PC-9 (cell line): ENCODE data around the gene REXO4. TPM values are rescaled to one million over a fixed set of nuclear protein-coding genes. Genes with fewer than 3 reads are reported as not detected.

ENCODE experiments used
- BruUV-seq: library from RNA; stranded (reverse); fragments of 400-500 nt; replicated peaks from 2 replicates; lab custom pipeline; 2021; lab: Mats Ljungman, UMichigan
- CTCF ChIA-PET: fragments of 300-600 bp; sonication (Branson Sonifier 250); formaldehyde crosslinking; loops from one replicate; lab custom pipeline; 2022; ENCODE audit warnings: antibody characterized with exemption; lab: Charles Lee
- POLR2A ChIA-PET: fragments of 300-600 bp; sonication (Branson Sonifier 250); formaldehyde crosslinking; loops from one replicate; lab custom pipeline; 2022; ENCODE audit warnings: antibody characterized with exemption; ENCODE audit not compliant: unreplicated experiment; lab: Charles Lee
- DNase-seq, 2 experiments: peaks; one replicate each; pipeline versions ENCODE4 v3.0.0 to v3.0.0-alpha.2; 2015 to 2022; ENCODE audit warnings: mixed read lengths in 1 of 2
- H2AFZ ChIP-seq: fragments of 200-600 bp; sonication (generic); 2 replicates; pipeline ENCODE4 v1.8.1; 2017; ENCODE audit warnings: antibody characterized with exemption
- H3F3A ChIP-seq: fragments of 200-600 bp; sonication (generic); 2 replicates; pipeline ENCODE4 v1.8.1; 2017; ENCODE audit warnings: antibody characterized with exemption, mild to moderate bottlenecking, low read depth; ENCODE audit not compliant: insufficient read depth
- H3K27ac ChIP-seq: fragments of 200-600 bp; sonication (generic); 2 replicates; pipeline ENCODE4 v1.6.1; 2016; ENCODE audit warnings: mixed run types
- H3K27me3 ChIP-seq: fragments of 200-600 bp; sonication (generic); 2 replicates; pipeline ENCODE4 v1.6.1; 2016; ENCODE audit warnings: low read depth, mixed run types; ENCODE audit not compliant: insufficient read depth
- H3K36me3 ChIP-seq: fragments of 200-600 bp; sonication (generic); 2 replicates; pipeline ENCODE4 v1.6.1; 2016; ENCODE audit warnings: low read depth, mixed run types
- H3K4me1 ChIP-seq: fragments of 200-600 bp; sonication (generic); replicated peaks from 2 replicates; pipeline ENCODE4 v1.6.1; 2016; ENCODE audit warnings: mixed run types; ENCODE audit not compliant: insufficient read depth
- H3K4me2 ChIP-seq: fragments of 200-600 bp; sonication (generic); 2 replicates; pipeline ENCODE4 v1.6.1; 2017; ENCODE audit warnings: mixed run types
- H3K4me3 ChIP-seq: fragments of 200-600 bp; sonication (generic); 2 replicates; pipeline ENCODE4 v1.6.1; 2016; ENCODE audit warnings: mixed run types
- H3K79me2 ChIP-seq: fragments of 200-600 bp; sonication (generic); 2 replicates; pipeline ENCODE4 v1.6.1; 2017; ENCODE audit warnings: low read depth, mixed run types
- H3K9me2 ChIP-seq: fragments of 200-600 bp; sonication (generic); 2 replicates; pipeline ENCODE4 v1.8.1; 2017; ENCODE audit warnings: mild to moderate bottlenecking; ENCODE audit not compliant: insufficient read depth
- H3K9me3 ChIP-seq: fragments of 200-600 bp; sonication (generic); 2 replicates; pipeline ENCODE4 v1.8.1; 2016; ENCODE audit warnings: low read depth; ENCODE audit not compliant: insufficient read depth
- H4K20me1 ChIP-seq: fragments of 200-600 bp; sonication (generic); 2 replicates; pipeline ENCODE4 v1.8.1; 2017; ENCODE audit not compliant: insufficient read depth
- EZH2 ChIP-seq: fragments of 200-600 bp; sonication (generic); IDR thresholded peaks from 2 replicates; pipeline ENCODE4 v1.8.0; 2017; ENCODE audit warnings: antibody characterized with exemption, low read depth
- intact Hi-C: fragments of 100-400 bp; cut with micrococcal nuclease; formaldehyde crosslinking; loops from one replicate; pipeline ENCODE4 v1.10.0; 2022; ENCODE audit not compliant: unreplicated experiment
- total RNA-seq: library from RNA; stranded (reverse); gene quantifications from 2 replicates; pipeline ENCODE4 v1.2.3, GENCODE V29; 2021
- TF ChIP-seq, protein P1 (sequence below): fragments of 200-600 bp; sonication (generic); conservative IDR thresholded peaks from 2 replicates; pipeline ENCODE4 v1.6.1; 2017; ENCODE audit warnings: mixed run types, antibody characterized with exemption, mild to moderate bottlenecking, moderate library complexity

The REXO4 gene
- total RNA-seq, 1 experiment from 2014 or later: 32.6 TPM

DNA sequence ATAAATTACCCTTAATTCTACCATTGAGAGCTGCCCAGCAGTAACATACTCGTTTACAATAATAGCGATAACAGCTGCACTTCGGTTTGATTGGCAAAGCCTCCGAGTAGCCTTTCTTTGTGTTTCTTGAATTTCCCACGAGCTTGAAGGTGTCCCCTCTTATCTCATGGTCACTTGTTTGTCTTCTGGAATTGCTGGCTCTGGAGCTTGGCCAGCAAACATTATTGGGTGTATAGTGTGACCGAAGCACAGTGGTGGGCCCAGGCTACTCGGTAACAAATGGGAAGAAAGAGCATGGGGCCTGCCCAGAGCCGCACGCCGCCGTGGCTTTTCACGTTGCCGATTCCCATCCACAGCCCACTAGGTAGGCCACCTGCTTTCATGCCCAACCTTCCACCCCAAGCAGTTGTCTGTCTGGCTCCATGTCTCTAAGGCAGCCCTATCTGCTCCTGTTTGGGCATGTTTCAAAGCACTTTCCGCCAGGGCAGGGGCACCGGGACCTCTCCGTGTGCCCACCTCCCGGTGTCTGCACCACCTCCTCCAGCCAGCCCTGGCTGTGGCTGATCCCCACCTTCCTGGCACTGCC lies 33.0 kb downstream of the REXO4 start:
- TF ChIP-seq, protein P1, sequence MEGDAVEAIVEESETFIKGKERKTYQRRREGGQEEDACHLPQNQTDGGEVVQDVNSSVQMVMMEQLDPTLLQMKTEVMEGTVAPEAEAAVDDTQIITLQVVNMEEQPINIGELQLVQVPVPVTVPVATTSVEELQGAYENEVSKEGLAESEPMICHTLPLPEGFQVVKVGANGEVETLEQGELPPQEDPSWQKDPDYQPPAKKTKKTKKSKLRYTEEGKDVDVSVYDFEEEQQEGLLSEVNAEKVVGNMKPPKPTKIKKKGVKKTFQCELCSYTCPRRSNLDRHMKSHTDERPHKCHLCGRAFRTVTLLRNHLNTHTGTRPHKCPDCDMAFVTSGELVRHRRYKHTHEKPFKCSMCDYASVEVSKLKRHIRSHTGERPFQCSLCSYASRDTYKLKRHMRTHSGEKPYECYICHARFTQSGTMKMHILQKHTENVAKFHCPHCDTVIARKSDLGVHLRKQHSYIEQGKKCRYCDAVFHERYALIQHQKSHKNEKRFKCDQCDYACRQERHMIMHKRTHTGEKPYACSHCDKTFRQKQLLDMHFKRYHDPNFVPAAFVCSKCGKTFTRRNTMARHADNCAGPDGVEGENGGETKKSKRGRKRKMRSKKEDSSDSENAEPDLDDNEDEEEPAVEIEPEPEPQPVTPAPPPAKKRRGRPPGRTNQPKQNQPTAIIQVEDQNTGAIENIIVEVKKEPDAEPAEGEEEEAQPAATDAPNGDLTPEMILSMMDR: no peak
- no peak for TF ChIP-seq EZH2
- POLR2A ChIA-PET: no interaction called here
- Histone ChIP-seq H3K27ac (no peak overlapping the region), H3K27me3 (peaks cover 8% of the 10 kb centered on the region; the same call in 1 of the 2 replicates), H3K79me2 (no peaks in the 10 kb centered on the region), H3K36me3 (no peaks in the 10 kb centered on the region), H3K4me2 (no peak overlapping the region), H3K9me3 (no peaks in the 10 kb centered on the region), H3K4me3 (no peak overlapping the region), H3K4me1 (no peaks in the 10 kb centered on the region), H2AFZ (no peak overlapping the region), H3F3A (no peaks in the 10 kb centered on the region), H4K20me1 (no peaks in the 10 kb centered on the region), H3K9me2 (no peaks in the 10 kb centered on the region)
- no TSS peak for BruUV-seq
- intact Hi-C loops: no loop called here
- DNase-seq: no peak
- CTCF ChIA-PET: interaction anchor here (0.6 kb wide), 1 partner anchor 226 kb away, joined by 6 read pairs; no protein-coding TSS in a partner anchor

DNA sequence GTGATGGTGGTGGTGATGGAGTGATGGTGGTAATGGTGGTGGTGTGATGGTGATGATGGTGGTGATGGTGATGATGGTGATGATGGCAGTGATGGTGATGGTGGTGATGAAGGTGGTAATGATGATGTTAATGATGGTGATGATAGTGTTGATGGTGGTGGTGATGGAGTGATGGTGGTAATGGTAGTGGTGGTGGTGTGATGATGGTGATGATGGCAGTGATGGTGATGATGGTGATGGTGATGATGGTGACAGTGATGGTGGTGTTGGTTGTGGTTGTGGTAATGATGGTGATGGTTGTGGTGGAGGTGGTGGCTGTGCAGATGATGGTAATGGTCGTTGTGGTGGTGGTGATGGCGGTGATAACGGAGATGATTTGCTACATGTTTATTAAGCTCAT lies 34.4 kb downstream of the REXO4 start:
- H3K4me1 ChIP-seq: peaks cover 7% of the 10 kb centered on the region
- no peaks in the 10 kb centered on the region for H3K9me3 ChIP-seq
- H3K27ac ChIP-seq: no peak overlapping the region
- H3K27me3 ChIP-seq: no peaks in the 10 kb centered on the region
- no peak overlapping the region for H3K4me3 ChIP-seq
- TF ChIP-seq, protein P1: no peak
- TF ChIP-seq EZH2: no peak
- H3K4me2 ChIP-seq: no peak overlapping the region
- no peak for DNase-seq
- no TSS peak for BruUV-seq
- ChIA-PET CTCF (interaction anchor here (0.6 kb wide), 1 partner anchor 209 kb away, joined by 3 read pairs; no protein-coding TSS in a partner anchor), POLR2A (no interaction called here)
- no peak overlapping the region for H2AFZ ChIP-seq
- no peaks in the 10 kb centered on the region for H4K20me1 ChIP-seq
- intact Hi-C loops: no loop called here
- no peaks in the 10 kb centered on the region for H3K9me2 ChIP-seq
- peaks cover under 1% of the 10 kb centered on the region; the same call in 1 of the 2 replicates for H3F3A ChIP-seq
- H3K36me3 ChIP-seq: no peaks in the 10 kb centered on the region
- no peaks in the 10 kb centered on the region for H3K79me2 ChIP-seq

DNA sequence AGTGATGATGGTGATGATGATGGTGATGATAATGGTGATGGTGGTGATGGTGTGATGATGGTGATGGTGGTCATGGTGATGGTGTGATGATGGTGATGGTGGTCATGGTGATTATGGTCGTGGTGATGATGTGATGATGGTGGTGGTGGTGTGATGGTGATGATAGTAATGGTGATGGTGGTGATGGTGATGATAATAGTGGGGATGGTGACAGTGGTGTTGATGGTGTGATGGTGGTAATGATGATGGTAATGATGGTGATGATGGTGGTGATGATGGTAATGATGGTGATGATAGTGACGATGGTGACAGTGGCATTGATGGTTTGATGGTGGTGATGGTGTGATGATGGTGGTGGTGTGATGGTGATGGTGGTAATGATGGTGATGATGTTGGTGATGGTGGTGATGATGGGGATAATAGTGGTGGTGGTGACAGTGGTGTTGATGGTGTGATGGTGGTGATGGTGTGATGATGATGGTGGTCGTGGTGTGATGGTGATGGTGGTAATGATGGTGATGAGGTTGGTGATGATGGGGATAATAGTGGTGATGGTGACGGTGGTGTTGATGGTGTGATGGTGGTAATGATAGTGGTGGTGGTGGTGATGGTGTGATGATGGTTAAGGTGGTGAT lies 35.2 kb downstream of the REXO4 start:
- no peak for TF ChIP-seq EZH2
- TF ChIP-seq, protein P1: no peak
- Histone ChIP-seq H3K27ac (no peak overlapping the region), H4K20me1 (no peaks in the 10 kb centered on the region), H3K27me3 (no peaks in the 10 kb centered on the region), H3K9me2 (no peaks in the 10 kb centered on the region), H3F3A (peaks cover 9% of the 10 kb centered on the region), H2AFZ (no peak overlapping the region), H3K79me2 (no peaks in the 10 kb centered on the region), H3K4me3 (no peak overlapping the region), H3K36me3 (no peaks in the 10 kb centered on the region), H3K9me3 (no peaks in the 10 kb centered on the region), H3K4me1 (peaks cover 15% of the 10 kb centered on the region), H3K4me2 (no peak overlapping the region)
- BruUV-seq: no TSS peak
- intact Hi-C loops: no loop called here
- ChIA-PET CTCF (no interaction called here), POLR2A (no interaction called here)
- DNase-seq: no peak
